Nephron progenitor cell (in vitro differentiated cells): ENCODE results near the gene RASSF8.

Experiments used
- DNase-seq: peaks from one replicate; pipeline ENCODE4 v3.0.0; 2021
- H3K27ac Mint-ChIP-seq: 2 replicates; pipeline ENCODE4 v1.8.0; 2021; ENCODE audit warnings: mild to moderate bottlenecking, moderate library complexity, mixed read lengths
- H3K27me3 Mint-ChIP-seq: 2 replicates; pipeline ENCODE4 v1.8.0; 2021; ENCODE audit warnings: mild to moderate bottlenecking, low read depth, mixed read lengths; ENCODE audit not compliant: poor library complexity
- H3K36me3 Mint-ChIP-seq: 2 replicates; pipeline ENCODE4 v1.8.0; 2021; ENCODE audit warnings: low read depth, mixed read lengths
- H3K4me1 Mint-ChIP-seq: 2 replicates; pipeline ENCODE4 v1.8.0; 2021; ENCODE audit warnings: mixed read lengths
- H3K4me3 Mint-ChIP-seq: 2 replicates; pipeline ENCODE4 v1.8.0; 2021; ENCODE audit warnings: mild to moderate bottlenecking, moderate library complexity, mixed read lengths
- H3K9me3 Mint-ChIP-seq: 2 replicates; pipeline ENCODE4 v1.8.0; 2021; ENCODE audit warnings: mild to moderate bottlenecking, moderate library complexity, mixed read lengths
- CTCF ChIP-seq: fragments of 200-600 bp; sonication (generic); IDR thresholded peaks from 2 replicates; pipeline ENCODE4 v1.5.0; 2021; ENCODE audit warnings: antibody characterized with exemption

Gene RASSF8

GRCh38 chr12:26017484-26018211 lies 59.2 kb downstream of the RASSF8 start:
- Mint-ChIP-seq H3K27me3 (peaks cover 8% of the 10 kb centered on the region), H3K4me3 (no peak overlapping the region), H3K27ac (no peak overlapping the region), H3K36me3 (peaks cover 9% of the 10 kb centered on the region), H3K9me3 (peaks cover 8% of the 10 kb centered on the region), H3K4me1 (peaks cover 40% of the 10 kb centered on the region)
- peak; percentile 54 for TF ChIP-seq CTCF
- DNase-seq: peak; percentile 34

- Mint-ChIP-seq H3K27ac (no peak overlapping the region), H3K9me3 (peaks cover 17% of the 10 kb centered on the region), H3K4me1 (peaks cover 40% of the 10 kb centered on the region), H3K4me3 (no peak overlapping the region), H3K36me3 (peaks cover 21% of the 10 kb centered on the region), H3K27me3 (peaks cover 8% of the 10 kb centered on the region)
- DNase-seq: no peak
- TF ChIP-seq CTCF: no peak
Measured at GRCh38 chr12:26018926-26019325, 60.4 kb downstream of the RASSF8 start.

GRCh38 chr12:26021534-26021933 lies 63.1 kb downstream of the RASSF8 start:
- H3K27ac Mint-ChIP-seq: peak overlapping the region; percentile 13
- no peak overlapping the region for H3K4me3 Mint-ChIP-seq
- H3K36me3 Mint-ChIP-seq: peaks cover 35% of the 10 kb centered on the region
- TF ChIP-seq CTCF: no peak
- H3K4me1 Mint-ChIP-seq: peaks cover 24% of the 10 kb centered on the region
- H3K27me3 Mint-ChIP-seq: peaks cover 8% of the 10 kb centered on the region
- no peak for DNase-seq
- H3K9me3 Mint-ChIP-seq: peaks cover 31% of the 10 kb centered on the region

- H3K4me3 Mint-ChIP-seq: no peak overlapping the region
- peaks cover 35% of the 10 kb centered on the region for H3K36me3 Mint-ChIP-seq
- H3K4me1 Mint-ChIP-seq: peaks cover 21% of the 10 kb centered on the region
- peaks cover 35% of the 10 kb centered on the region for H3K9me3 Mint-ChIP-seq
- no peak for DNase-seq
- H3K27ac Mint-ChIP-seq: no peak overlapping the region
- no peak for TF ChIP-seq CTCF
- H3K27me3 Mint-ChIP-seq: peaks cover 8% of the 10 kb centered on the region
Measured at GRCh38 chr12:26022043-26022442, 63.6 kb downstream of the RASSF8 start.

- Mint-ChIP-seq H3K4me3 (no peak overlapping the region), H3K27me3 (peaks cover 2% of the 10 kb centered on the region), H3K27ac (no peak overlapping the region), H3K4me1 (peaks cover 16% of the 10 kb centered on the region), H3K9me3 (peaks cover 34% of the 10 kb centered on the region), H3K36me3 (peaks cover 34% of the 10 kb centered on the region)
- no peak for DNase-seq
- no peak for TF ChIP-seq CTCF
Measured at GRCh38 chr12:26026713-26027112, 68.2 kb downstream of the RASSF8 start.

- H3K27me3 Mint-ChIP-seq: no peaks in the 10 kb centered on the region
- H3K4me3 Mint-ChIP-seq: no peak overlapping the region
- H3K36me3 Mint-ChIP-seq: peaks cover 27% of the 10 kb centered on the region
- peak overlapping the region; percentile 66 for H3K27ac Mint-ChIP-seq
- DNase-seq: no peak
- H3K9me3 Mint-ChIP-seq: peaks cover 27% of the 10 kb centered on the region
- no peak for TF ChIP-seq CTCF
- H3K4me1 Mint-ChIP-seq: peaks cover 10% of the 10 kb centered on the region
Measured at GRCh38 chr12:26027401-26027800, 68.9 kb downstream of the RASSF8 start.
